ENCODE data around the gene TINAG.

Gene TINAG

GRCh38 chr6:54308289-54308985 lies at the start of gene TINAG:
Gene TINAG, plus strand, starts transcription at chr6:54308441. Its CDS starts 110 bp downstream, at chr6:54308551.
- H3K4me3 ChIP-seq (ENCODE audit: low read depth, low read length): no peak within 1 kb of the TSS
- DNase-seq (ENCODE audit: low read depth): no peak
- no peak for TF ChIP-seq CTCF (IDR thresholded peaks at IDR 0.05; ENCODE audit: low read depth, low read length, missing control alignments)

GRCh38 chr6:54260025-54260424 lies 48.2 kb upstream of the TINAG start:
- no peak for TF ChIP-seq CTCF (IDR thresholded peaks at IDR 0.05; ENCODE audit: low read depth, low read length, missing control alignments)
- no peak overlapping the region for H3K4me3 ChIP-seq (ENCODE audit: low read depth, low read length)
- DNase-seq (ENCODE audit: low read depth): no peak

GRCh38 chr6:54262499-54262898 lies 45.7 kb upstream of the TINAG start:
- H3K4me3 ChIP-seq (ENCODE audit: low read depth, low read length): no peak overlapping the region
- no peak for TF ChIP-seq CTCF (IDR thresholded peaks at IDR 0.05; ENCODE audit: low read depth, low read length, missing control alignments)
- no peak for DNase-seq (ENCODE audit: low read depth)

- no peak for DNase-seq (ENCODE audit: low read depth)
- no peak for TF ChIP-seq CTCF (IDR thresholded peaks at IDR 0.05; ENCODE audit: low read depth, low read length, missing control alignments)
- H3K4me3 ChIP-seq (ENCODE audit: low read depth, low read length): no peak overlapping the region
These were observed 45.3 kb upstream of the TINAG start for GRCh38 chr6:54262971-54263370.

GRCh38 chr6:54264581-54265272 lies 43.5 kb upstream of the TINAG start:
- no peak for TF ChIP-seq CTCF (IDR thresholded peaks at IDR 0.05; ENCODE audit: low read depth, low read length, missing control alignments)

GRCh38 chr6:54266400-54266923 lies 41.8 kb upstream of the TINAG start:
- H3K4me3 ChIP-seq (ENCODE audit: low read depth, low read length): no peak overlapping the region
- TF ChIP-seq CTCF (IDR thresholded peaks at IDR 0.05; ENCODE audit: low read depth, low read length, missing control alignments): no peak
- no peak for DNase-seq (ENCODE audit: low read depth)

More at GRCh38 chr6:54264581-54265272, 43.5 kb upstream of the TINAG start:
- no peak overlapping the region for H3K4me3 ChIP-seq (ENCODE audit: low read depth, low read length)
- DNase-seq (ENCODE audit: low read depth): no peak

Measured in GM12864 (cell line).